HG03521 (cell line): ENCODE data around the gene SULT2A1.
"Not testable (repeated sequence)": the region's sequence is repeated elsewhere in the genome, so short reads cannot be mapped to it uniquely, and the experiment has no call there.

Experiments
- ATAC-seq: cut with Tn5 transposase; IDR thresholded peaks from one replicate; pipeline ENCODE4 v1.9.1; 2021; ENCODE audit warnings: mild to moderate bottlenecking, moderate library complexity; ENCODE audit not compliant: unreplicated experiment

Gene SULT2A1

GRCh38 chr19:47886010-47886559 is at the start of gene SULT2A1:
Gene SULT2A1, minus strand, starts transcription at chr19:47886315. Its CDS starts 58 bp downstream, at chr19:47886257.
- ATAC-seq, result no peak

DNA sequence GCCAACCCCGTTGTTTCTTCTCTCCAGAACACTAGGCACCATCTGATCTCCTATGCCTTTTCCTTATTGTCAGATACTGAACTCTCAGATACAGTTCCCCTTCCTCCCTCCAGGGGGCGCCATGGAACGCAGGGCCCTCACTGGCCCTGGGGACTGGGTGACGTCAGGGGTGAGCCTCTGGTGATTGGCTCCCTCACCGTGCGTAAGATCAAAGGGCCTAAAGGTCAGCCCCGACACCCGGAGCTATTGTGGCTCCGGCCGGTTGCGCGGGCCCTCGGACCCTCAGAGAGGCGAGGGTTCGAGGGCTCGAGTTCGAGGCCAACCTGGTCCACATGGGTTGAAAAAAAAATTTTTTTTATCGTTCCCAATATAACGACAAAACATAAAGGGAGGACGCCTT is 42.5 kb upstream of the SULT2A1 start:
- ATAC-seq, result not testable (repeated sequence)

- ATAC-seq, result not testable (repeated sequence)
Measured at GRCh38 chr19:47920107-47920506, 34.0 kb upstream of the SULT2A1 start.

GRCh38 chr19:47910191-47910590 is 24.1 kb upstream of the SULT2A1 start:
- ATAC-seq, result not testable (repeated sequence)

DNA sequence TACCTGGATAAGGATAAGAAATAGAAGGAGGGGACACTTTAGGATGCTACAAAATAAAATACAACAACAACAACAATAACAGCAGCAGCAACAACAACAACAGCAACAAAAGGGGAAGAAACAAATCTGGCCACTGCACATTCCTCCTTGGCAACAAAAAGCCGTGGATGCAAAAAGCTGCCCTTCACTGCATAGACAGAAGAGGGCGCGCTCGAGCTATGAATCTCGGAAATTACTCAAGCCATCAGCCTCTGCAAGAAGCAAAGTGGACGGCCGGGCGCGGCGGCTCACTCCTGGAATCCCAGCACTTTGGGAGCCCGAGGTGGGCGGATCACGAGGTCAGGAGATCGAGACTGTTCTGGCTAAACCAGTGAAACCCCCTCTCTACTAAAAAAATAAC is 23.2 kb upstream of the SULT2A1 start:
- not testable (repeated sequence) for ATAC-seq

DNA sequence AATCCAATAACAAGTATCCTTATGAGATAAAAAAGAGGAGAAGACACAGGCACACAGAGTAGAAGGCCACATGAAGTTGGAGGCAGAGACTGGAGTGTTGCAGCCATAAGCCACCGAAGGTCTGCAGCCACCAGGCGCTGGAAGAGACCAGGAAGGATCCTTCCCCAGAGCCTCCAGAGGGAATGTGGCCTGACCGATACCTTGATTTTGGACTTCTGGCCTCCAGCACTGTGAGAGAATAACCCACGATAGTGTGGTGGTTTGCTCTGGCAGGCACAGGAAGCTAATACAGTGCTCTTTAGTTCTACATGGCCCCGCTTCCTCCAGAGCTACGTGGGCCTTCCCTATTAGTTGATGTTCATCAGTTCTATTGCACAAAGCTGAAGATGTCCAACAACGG is 15.3 kb upstream of the SULT2A1 start:
- ATAC-seq, result no peak

- ATAC-seq, result no peak
Measured at GRCh38 chr19:47899335-47899734, 13.2 kb upstream of the SULT2A1 start.

DNA sequence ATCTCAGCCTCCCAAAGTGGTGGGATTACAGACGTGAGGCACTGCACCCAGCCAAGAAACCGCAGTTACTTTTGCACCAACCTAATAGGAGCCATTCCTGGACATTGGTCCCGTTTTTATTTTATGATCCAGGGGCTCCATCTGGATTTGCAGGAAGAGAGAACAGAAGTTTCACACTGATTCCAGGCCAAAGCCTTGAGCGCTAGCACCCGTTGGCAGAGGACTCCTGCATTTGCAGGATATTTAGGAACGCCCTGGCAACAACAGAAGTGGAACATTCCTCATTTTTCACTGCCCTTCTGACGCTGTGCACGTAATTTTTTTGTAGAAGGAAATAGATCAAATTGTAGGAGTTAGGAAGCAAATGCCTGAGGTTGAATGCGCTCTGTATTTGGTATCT is 11.7 kb upstream of the SULT2A1 start:
- ATAC-seq, result no peak

DNA sequence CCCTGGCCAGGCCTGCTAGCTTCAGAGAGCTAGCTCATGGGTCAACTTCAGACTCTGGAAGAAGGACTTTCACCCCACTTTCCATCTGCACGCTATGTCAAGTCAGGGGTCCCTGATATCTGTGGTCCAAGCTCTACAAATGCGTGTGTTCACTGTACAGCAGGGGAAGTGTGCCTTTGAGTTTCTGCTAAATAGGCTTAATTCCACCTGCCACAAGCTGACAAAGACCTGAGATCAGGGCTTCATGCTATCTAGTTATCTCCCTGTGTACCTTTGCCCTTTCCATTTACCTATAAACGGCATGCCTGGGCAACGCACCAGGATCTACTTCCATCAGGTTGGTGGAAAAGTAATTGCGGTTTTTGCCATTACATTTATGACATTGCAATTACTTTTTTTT is 10.7 kb upstream of the SULT2A1 start:
- no peak for ATAC-seq

DNA sequence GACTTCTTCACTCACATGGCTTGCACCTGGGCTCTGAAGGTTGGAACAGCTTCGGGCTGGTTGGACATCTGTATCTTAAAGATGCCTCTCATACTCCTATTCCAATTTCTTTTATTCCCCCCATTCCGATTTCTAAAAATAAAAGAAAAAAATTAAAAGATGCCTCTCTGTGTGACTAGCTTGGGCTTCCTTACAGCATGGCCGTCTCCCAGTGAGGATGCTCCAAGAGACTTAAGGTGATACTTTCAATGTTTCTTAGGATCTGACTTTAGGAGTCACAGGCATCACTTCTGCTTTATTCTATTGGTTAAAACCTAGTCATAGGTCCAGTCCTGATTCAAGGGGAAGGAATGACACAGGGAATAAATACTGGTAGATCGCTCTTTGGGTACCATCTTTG is 9.9 kb upstream of the SULT2A1 start:
- ATAC-seq, result no peak

DNA sequence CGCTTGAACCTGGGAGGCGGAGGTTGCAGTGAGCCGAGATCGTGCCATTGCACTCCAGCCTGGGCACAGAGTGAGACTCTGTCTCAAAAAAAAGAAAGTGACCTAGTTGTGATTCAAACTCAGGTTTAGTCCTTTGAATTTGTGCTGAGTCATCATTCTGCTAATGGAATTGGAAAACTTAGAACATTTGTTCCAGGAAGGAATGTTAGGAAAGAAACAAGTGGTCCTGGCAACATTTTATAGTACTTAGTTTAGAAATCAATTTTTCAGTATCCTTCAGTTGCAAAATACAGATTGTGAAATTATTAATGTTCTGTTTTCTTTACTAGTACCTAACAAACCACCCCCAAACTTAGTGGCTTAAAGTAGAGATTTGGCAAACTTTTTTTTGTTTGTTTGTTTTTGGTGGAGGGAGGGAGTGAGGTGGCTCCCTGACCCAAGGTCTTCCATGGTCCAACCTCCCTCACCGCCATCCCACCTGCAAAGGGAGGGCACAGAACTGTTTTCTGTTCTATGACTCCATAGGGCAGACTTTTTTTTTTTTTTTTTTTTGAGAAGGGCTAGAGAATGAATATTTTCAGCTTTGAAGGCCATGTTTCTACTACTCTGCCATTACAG is 9.2 kb upstream of the SULT2A1 start:
- no peak for ATAC-seq

DNA sequence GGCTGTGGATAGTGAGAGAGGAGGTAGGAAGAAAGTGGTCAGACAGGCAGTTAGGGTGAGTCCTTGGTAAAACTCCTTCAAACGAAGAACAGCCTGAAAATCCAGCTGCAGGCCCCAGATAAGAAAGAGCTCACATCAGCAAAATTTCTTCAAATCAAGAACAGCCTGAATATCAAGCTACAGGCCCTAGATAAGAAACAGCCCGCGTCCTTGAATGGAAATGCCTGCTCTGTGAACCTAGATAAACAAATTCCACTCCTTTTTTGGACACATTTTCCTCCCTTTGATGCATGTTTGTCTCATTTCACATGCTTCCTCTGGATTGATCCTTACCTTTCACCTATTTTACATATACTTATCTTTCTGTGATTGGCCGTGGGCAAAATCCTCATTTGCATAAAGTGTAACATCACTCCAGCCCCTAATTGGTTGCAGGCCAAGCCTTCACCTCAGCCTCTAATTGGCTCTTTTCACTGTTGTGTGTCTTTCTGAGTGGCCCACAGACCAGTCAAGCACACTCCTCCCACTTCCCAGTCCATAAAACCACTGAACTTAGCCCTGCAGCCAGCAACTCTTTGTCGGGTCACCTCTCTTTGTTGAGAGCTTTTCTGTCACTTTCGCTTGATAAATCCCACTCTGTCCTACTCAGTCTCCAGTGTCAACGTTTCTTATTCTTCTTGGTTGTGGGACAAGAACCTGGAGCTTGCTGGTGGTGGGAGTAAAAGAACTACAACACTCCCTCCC is 6.0 kb upstream of the SULT2A1 start:
- ATAC-seq, result no peak

DNA sequence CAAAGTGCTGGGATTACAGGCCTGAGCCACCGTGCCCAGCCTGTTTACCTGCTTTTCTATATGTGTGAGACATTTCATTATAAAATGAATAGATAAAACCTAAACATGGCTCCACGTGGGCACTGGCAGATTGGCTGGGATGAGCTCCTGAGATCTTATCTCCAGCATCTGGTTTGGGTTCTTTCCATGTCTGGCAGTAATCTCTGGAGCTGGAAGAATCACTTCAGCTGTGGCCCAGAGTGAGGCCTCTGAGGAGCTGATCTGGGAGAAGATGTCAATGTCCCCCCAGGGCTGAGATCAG is 5.5 kb upstream of the SULT2A1 start:
- ATAC-seq, result no peak

DNA sequence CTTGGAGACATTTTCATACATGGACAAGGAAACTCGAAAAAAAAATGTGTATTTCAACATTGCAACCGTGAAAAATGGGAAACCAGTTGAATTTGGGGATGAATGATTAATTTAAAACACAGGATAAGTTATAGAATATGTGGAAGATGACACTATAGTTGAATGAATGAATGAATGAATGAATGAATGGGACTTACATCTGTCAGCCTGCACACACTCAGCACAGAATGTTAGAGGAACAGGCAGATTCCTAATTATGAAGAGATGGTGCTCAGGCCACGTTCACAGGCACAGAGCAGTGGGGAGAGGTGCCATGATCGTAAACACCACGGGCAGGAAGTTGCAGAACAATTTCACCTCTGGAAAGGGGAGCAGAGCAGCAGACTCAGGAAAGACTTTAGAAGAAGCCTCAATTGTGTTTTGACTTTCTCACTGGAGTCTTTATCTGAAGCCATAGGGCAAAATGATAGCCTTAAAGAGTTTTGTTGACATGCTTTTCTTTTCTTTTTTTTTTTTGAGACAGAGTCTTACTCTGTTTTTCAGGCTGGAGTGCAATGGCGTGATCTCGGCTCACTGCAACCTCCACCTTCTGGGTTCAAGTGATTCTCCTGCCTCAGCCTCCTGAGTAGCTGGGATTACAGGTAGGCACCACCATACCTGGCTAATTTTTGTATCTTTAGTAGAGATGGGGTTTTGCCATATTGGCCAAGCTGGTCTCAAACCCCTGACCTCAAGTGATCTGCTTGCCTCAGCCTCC is 4.9 kb upstream of the SULT2A1 start:
- no peak for ATAC-seq

DNA sequence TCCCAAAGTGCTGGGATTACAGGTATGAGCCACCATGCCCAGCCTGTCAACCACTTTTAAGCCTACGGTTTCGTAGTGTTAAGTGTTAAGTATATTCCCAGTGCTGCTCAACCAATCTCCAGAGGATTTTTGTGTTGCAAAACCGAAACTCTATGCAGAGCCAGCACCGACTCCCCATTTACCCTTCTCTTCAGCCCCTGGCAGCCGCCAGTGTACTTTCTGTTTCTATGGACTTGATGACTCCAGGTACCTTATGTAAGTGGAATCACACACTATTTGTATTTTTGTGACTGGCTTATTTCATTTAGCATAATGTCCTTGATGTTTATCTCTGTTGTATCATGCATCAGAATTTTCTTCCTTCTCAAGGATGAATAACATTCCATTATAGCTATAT is 1.1 kb downstream of the SULT2A1 start:
- ATAC-seq, result no peak

DNA sequence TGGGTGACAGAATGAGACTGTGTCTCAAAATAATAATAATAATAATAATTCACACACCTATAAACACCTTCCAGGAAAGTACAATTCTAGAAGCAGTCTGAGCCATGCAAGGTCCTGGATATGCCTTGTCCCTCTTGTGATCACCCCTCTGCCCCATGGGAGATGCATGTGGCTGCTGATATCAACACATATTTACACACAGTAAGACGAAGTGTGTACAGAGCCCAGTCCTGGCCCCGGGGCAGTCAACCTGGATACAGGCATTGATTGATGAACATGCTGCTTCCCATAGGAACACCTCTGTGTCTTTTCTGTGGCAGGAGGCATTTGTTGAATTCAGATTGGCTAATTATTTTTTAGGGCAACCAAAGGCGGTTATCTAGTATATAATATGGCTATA is 3.2 kb downstream of the SULT2A1 start:
- ATAC-seq, result no peak

DNA sequence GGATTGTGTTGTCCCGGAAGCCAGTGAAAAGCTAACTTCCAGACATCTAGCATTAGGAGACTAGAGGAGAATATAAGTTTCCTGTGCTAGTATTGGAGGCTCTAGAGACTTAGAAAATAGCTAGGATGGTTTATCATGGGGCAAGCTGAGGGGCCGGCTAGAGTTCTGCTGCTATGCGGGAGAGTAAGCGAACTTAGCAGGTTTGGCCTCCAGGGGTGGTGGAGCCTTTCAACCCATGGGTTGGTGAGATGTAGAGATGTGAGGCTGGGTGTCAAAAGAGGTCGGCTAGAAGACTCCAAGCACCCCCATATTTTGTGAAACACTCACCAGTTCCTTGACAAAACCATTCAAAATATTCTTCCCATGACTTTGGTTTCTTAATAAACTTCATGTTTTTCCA is 4.4 kb downstream of the SULT2A1 start:
- ATAC-seq, result no peak

DNA sequence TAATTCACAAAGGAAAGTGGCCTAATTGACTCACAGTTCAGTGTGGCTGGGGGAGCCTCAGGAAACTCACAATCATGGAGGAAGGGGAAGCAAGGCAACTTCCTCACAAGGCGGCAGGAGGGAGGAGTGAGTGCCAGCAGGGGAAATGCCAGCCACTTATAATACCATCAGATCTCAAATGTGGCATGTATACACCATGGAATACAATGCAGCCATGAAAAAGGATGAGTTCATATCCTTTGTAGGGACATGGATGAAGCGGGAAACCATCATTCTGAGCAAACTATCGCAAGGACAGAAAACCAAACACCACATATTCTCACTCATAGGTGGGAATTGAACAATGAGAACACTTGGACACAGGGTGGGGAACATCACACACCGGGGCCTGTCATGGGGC is 6.7 kb downstream of the SULT2A1 start:
- not testable (repeated sequence) for ATAC-seq

- ATAC-seq, result no peak
Measured at GRCh38 chr19:47878906-47879305, 7.2 kb downstream of the SULT2A1 start.

- no peak for ATAC-seq
Measured at GRCh38 chr19:47865166-47865565, 20.9 kb downstream of the SULT2A1 start.

- ATAC-seq, result no peak
Measured at GRCh38 chr19:47863514-47863936, 22.6 kb downstream of the SULT2A1 start.

DNA sequence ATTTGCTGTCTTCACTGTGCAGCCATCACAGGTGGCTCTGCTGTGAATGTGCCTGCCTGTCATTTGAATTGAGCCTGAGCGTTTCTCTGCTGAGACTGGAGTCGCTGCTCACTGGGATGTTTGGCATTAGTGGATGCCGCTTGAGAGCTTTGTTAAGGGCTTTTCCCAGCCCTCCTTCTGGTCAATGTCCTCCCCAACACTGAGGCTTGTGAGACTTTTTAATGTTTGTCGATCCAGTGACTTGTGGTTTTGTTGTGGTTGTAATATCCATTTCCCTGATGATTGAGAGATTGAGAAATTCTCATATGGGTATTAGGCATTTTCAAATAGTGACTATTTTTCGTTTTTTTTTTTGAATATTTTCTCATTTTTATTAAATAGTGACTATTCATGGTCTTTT is 24.5 kb downstream of the SULT2A1 start:
- no peak for ATAC-seq
